Spleen (tissue), 7 donors: ENCODE results near the gene CNPY2.

Experiments
- POLR2AphosphoS5 ChIP-seq, 3 donors: sonication (generic); formaldehyde crosslinking; IDR thresholded peaks; one replicate each; pipeline ENCODE4 v1.5.1; 2017; ENCODE audit warnings: antibody characterized with exemption in 3 of 3
- TF ChIP-seq, protein P1 (sequence below), 11 experiments: fragments of 200-600 bp in 7 of 11; fragments of 450-650 bp in 4 of 11; sonication (generic) in 4 of 11; IDR thresholded peaks in 8 of 11; conservative IDR thresholded peaks in 3 of 11; 1 replicate in 7 of 11; 2 replicates in 4 of 11; pipeline versions ENCODE4 v1.4.0 to v1.8.0; 2016 to 2021; ENCODE audit warnings: antibody characterized with exemption in 11 of 11, inconsistent platforms in 4 of 11, mild to moderate bottlenecking in 1 of 11
- donor health status: DM: no; HTN: no; CAD: no; lungs with moderate emphysema.
- donor health status: DM: no; HTN: no; CAD: no.
- donor health status: DM: no; HTN: no; CAD: no.

GRCh38 chr12:56311003-56311402 is 4.8 kb downstream of the CNPY2 start:
- no peak for TF ChIP-seq POLR2AphosphoS5 (IDR thresholded peaks at IDR 0.05)
- TF ChIP-seq, protein P1, sequence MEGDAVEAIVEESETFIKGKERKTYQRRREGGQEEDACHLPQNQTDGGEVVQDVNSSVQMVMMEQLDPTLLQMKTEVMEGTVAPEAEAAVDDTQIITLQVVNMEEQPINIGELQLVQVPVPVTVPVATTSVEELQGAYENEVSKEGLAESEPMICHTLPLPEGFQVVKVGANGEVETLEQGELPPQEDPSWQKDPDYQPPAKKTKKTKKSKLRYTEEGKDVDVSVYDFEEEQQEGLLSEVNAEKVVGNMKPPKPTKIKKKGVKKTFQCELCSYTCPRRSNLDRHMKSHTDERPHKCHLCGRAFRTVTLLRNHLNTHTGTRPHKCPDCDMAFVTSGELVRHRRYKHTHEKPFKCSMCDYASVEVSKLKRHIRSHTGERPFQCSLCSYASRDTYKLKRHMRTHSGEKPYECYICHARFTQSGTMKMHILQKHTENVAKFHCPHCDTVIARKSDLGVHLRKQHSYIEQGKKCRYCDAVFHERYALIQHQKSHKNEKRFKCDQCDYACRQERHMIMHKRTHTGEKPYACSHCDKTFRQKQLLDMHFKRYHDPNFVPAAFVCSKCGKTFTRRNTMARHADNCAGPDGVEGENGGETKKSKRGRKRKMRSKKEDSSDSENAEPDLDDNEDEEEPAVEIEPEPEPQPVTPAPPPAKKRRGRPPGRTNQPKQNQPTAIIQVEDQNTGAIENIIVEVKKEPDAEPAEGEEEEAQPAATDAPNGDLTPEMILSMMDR (IDR thresholded peaks at IDR 0.05 in 8 of 11, conservative IDR thresholded peaks at IDR 0.05 in 3 of 11), result no peak
